DOHH2 (cell line): ENCODE results near the gene DCST2.

Source experiments
- H3F3A ChIP-seq: fragments of 200-600 bp; sonication (generic), shearing (Covaris generic); 2 replicates; pipeline ENCODE4 v1.6.0; 2016; ENCODE audit warnings: antibody characterized with exemption, mild to moderate bottlenecking; ENCODE audit not compliant: control insufficient read depth, insufficient read depth
- H3K27ac ChIP-seq: fragments of 200-600 bp; sonication (generic); 2 replicates; pipeline ENCODE4 v1.5.1; 2014; ENCODE audit warnings: low read depth, mild to moderate bottlenecking, low read length, moderate library complexity
- H3K27me3 ChIP-seq: fragments of 200-600 bp; sonication (generic); 2 replicates; pipeline ENCODE4 v1.6.1; 2014; ENCODE audit warnings: mild to moderate bottlenecking, low read length, mixed read lengths; ENCODE audit not compliant: control insufficient read depth
- H3K36me3 ChIP-seq: fragments of 200-600 bp; sonication (generic); 2 replicates; pipeline ENCODE4 v1.6.1; 2014; ENCODE audit warnings: mild to moderate bottlenecking, low read length, moderate library complexity, mixed read lengths; ENCODE audit not compliant: control insufficient read depth
- H3K4me1 ChIP-seq: fragments of 200-600 bp; sonication (generic); 2 replicates; pipeline ENCODE4 v1.6.1; 2014; ENCODE audit warnings: mild to moderate bottlenecking, low read length, mixed read lengths; ENCODE audit not compliant: control insufficient read depth
- H3K4me2 ChIP-seq: fragments of 200-600 bp; sonication (generic); 2 replicates; pipeline ENCODE4 v1.6.0; 2014; ENCODE audit warnings: mild to moderate bottlenecking, low read length, moderate library complexity
- H3K4me3 ChIP-seq: fragments of 200-600 bp; sonication (generic); 2 replicates; pipeline ENCODE4 v1.5.1; 2014; ENCODE audit warnings: mild to moderate bottlenecking, low read length, mixed read lengths
- H3K79me2 ChIP-seq: fragments of 200-600 bp; sonication (generic); 2 replicates; pipeline ENCODE4 v1.6.1; 2014; ENCODE audit warnings: mild to moderate bottlenecking, low read length, mixed read lengths; ENCODE audit not compliant: control insufficient read depth
- H3K9me2 ChIP-seq: fragments of 200-600 bp; sonication (generic); replicated peaks from 2 replicates; pipeline ENCODE4 v1.6.1; 2014; ENCODE audit warnings: mild to moderate bottlenecking, low read length, mixed read lengths; ENCODE audit not compliant: control insufficient read depth
- H3K9me3 ChIP-seq: fragments of 200-600 bp; sonication (generic); 2 replicates; pipeline ENCODE4 v1.6.1; 2014; ENCODE audit warnings: antibody characterized with exemption, low read length, mixed read lengths; ENCODE audit not compliant: control insufficient read depth, insufficient read depth
- H4K20me1 ChIP-seq: fragments of 200-600 bp; sonication (generic); 2 replicates; pipeline ENCODE4 v1.6.0; 2014; ENCODE audit warnings: low read depth, mild to moderate bottlenecking, antibody characterized with exemption, low read length, moderate library complexity; ENCODE audit not compliant: control insufficient read depth, insufficient read depth
- CTCF ChIP-seq: fragments of 200-600 bp; sonication (generic); IDR thresholded peaks from one replicate; pipeline ENCODE4 v1.5.1; 2014; ENCODE audit warnings: antibody characterized with exemption, mild to moderate bottlenecking, low read depth, low read length; ENCODE audit not compliant: poor library complexity, severe bottlenecking
- EZH2phosphoT487 ChIP-seq: fragments of 200-600 bp; sonication (generic); IDR thresholded peaks from 2 replicates; pipeline ENCODE4 v1.6.1; 2017; ENCODE audit warnings: borderline replicate concordance, mild to moderate bottlenecking, antibody characterized with exemption, low read length, moderate library complexity, mixed read lengths

DCST2 gene

DNA sequence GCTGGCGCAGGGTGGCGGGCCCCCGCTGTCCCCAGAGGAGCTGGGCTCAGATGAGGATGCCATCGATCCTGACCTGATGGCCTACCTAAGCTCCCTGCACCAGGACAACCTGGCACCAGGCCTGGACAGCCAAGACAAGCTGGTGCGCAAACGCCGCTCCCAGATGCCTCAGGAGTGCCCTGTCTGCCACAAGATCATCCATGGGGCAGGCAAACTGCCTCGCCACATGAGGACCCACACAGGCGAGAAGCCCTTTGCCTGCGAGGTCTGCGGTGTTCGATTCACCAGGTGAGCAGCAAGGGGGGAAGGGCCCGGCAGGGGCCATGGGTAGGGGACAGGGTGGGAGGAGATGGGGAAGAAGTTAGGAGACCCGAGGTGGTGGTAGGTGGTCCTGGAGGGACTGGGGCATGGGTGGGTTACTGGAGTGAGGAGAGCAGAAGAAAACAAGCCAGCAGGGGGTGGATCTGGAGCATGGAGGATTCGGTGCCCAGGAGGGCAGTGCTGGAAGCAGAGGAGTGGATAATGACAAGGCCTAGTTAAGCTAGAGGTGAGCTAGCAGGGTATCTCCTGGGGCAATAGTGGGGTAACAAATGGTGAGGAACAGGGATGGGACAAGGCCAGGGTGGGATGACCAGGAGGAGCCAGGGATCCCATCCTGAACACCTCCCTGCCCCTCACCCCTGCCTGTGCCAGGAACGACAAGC lies 17.9 kb downstream of the DCST2 start:
- H3K9me2 ChIP-seq = no peaks in the 10 kb centered on the region
- H3K27me3 ChIP-seq = no peaks in the 10 kb centered on the region
- H3K36me3 ChIP-seq = peaks cover 24% of the 10 kb centered on the region
- H3K4me2 ChIP-seq = peak overlapping the region; percentile 90
- TF ChIP-seq CTCF = no peak
- no peak for TF ChIP-seq EZH2phosphoT487
- H3F3A ChIP-seq = peaks cover 25% of the 10 kb centered on the region
- H3K4me3 ChIP-seq = no peak overlapping the region
- H4K20me1 ChIP-seq = no peaks in the 10 kb centered on the region
- H3K27ac ChIP-seq = peak overlapping the region; percentile 35; the same call in 1 of the 2 replicates
- H3K9me3 ChIP-seq = no peaks in the 10 kb centered on the region
- no peaks in the 10 kb centered on the region for H3K79me2 ChIP-seq
- H3K4me1 ChIP-seq = peaks cover 75% of the 10 kb centered on the region

GRCh38 chr1:155014709-155015508 lies 18.7 kb downstream of the DCST2 start:
- H4K20me1 ChIP-seq = no peaks in the 10 kb centered on the region

GRCh38 chr1:155013632-155014031 lies 19.9 kb downstream of the DCST2 start:
- no peaks in the 10 kb centered on the region for H3K9me3 ChIP-seq
- no peaks in the 10 kb centered on the region for H3K9me2 ChIP-seq
- H3K79me2 ChIP-seq = no peaks in the 10 kb centered on the region
- no peak for TF ChIP-seq CTCF
- no peak for TF ChIP-seq EZH2phosphoT487
- peak overlapping the region; percentile 22; the same call in 1 of the 2 replicates for H3K4me3 ChIP-seq
- H3K27ac ChIP-seq = peak overlapping the region; percentile 25; the same call in 1 of the 2 replicates
- H3K36me3 ChIP-seq = peaks cover 24% of the 10 kb centered on the region
- H3K27me3 ChIP-seq = no peaks in the 10 kb centered on the region
- H3K4me2 ChIP-seq = peak overlapping the region; percentile 52
- H3F3A ChIP-seq = peaks cover 25% of the 10 kb centered on the region
- peaks cover 93% of the 10 kb centered on the region for H3K4me1 ChIP-seq
- no peaks in the 10 kb centered on the region for H4K20me1 ChIP-seq

More at GRCh38 chr1:155014709-155015508, 18.7 kb downstream of the DCST2 start:
- H3K27ac ChIP-seq = no peak overlapping the region
- TF ChIP-seq EZH2phosphoT487 = no peak
- TF ChIP-seq CTCF = no peak
- peaks cover 24% of the 10 kb centered on the region for H3K36me3 ChIP-seq
- no peaks in the 10 kb centered on the region for H3K27me3 ChIP-seq
- no peaks in the 10 kb centered on the region for H3K79me2 ChIP-seq
- no peaks in the 10 kb centered on the region for H3K9me3 ChIP-seq
- H3K4me3 ChIP-seq = no peak overlapping the region
- no peaks in the 10 kb centered on the region for H3K9me2 ChIP-seq
- peaks cover 83% of the 10 kb centered on the region for H3K4me1 ChIP-seq
- peak overlapping the region; percentile 52; the same call in 1 of the 2 replicates for H3K4me2 ChIP-seq
- peaks cover 25% of the 10 kb centered on the region for H3F3A ChIP-seq
